ENCODE measurements around the gene ADRA2B.
"Not testable (repeated sequence)": the region's sequence is repeated elsewhere in the genome, so short reads cannot be mapped to it uniquely, and the experiment has no call there.

Gene ADRA2B

DNA sequence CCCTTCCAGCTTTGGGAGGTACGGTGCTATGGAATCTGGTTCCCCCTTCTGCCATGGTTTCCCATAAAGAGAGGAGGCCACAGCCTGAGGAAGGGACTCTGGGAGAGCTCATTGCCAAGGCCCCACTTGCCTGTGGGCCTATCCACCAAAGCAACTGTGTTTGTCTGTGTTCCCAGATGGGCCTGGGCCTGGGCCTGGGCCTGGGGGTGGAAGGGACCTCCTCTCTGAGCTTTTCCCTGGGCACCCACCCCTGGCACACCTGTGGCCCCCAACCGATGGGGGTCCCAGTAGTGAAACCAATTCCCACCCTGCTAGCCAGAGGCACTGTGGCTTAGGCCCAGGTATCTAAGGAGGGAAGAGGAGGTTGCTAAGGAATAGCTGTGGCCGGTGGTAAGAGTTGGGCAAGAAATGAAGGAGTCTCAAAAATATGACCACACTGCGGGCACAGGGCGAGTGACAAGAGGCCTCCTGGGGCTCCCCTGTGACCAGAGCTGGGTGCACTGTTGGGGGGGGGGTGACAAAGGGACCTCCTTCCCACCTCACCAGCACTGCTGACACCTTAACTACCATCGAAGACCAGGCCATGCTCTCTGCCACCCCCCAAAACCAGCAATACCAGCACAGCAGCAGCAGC is 33.8 kb upstream of the ADRA2B start:
- DNase-seq (ENCODE audit: low read depth): no peak

- DNase-seq (ENCODE audit: low read depth): peak; percentile 46
These were observed 32.2 kb upstream of the ADRA2B start for GRCh38 chr2:96148410-96149217.

- DNase-seq (ENCODE audit: low read depth): no peak
These were observed 31.3 kb upstream of the ADRA2B start for GRCh38 chr2:96147593-96148201.

DNA sequence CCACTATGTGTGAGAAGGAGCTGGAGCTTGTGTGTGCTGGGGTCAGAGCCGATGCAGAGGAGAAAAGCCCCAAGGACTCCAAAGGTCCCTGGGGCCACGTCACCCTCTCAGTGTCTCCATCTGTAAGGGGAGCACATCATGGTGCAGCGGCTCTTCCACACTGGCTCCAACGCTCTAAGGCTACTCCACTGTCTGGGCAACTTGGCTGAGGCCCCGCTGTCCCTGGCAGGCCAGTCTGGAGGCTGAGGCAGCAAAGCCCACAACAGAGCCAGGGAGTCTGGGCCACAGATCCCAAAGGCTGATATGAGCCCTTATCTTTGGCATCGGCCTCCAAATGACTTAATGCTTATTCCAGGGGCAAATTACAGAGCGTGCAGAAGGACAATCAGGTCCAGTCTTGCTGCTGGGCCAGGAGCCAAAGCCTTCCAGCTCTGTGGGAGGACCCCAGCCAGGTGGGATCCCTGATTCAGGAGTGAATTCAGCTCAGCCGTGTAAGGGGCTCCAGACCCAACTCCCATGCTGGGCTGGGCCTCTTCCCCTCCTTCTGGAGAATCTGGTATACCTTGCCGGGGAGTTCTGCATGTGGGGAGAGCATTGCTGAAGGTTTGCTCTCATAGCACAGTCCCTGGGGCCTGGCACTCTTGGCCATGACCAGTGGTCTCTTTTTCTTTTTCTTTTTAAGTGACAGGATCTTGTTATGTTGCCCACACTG is 30.7 kb upstream of the ADRA2B start:
- DNase-seq (ENCODE audit: low read depth): no peak

- DNase-seq (ENCODE audit: low read depth): no peak
These were observed 29.9 kb upstream of the ADRA2B start for GRCh38 chr2:96146153-96146880.

DNA sequence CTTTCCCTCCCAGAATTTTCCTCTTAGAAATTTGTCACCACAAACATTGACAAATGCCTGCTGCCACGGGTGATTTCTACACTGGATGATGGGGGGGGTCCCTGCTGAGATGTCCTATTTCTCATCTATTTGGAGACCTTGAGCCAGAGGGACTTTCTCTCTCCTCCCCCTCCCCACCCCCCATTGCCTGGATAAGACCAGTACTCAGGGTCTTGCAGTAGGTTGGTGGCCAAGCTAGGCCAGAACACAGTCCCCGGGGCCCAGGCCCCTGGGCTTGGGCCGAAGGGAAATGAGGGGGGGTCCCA is 29.4 kb upstream of the ADRA2B start:
- DNase-seq (ENCODE audit: low read depth): no peak

DNA sequence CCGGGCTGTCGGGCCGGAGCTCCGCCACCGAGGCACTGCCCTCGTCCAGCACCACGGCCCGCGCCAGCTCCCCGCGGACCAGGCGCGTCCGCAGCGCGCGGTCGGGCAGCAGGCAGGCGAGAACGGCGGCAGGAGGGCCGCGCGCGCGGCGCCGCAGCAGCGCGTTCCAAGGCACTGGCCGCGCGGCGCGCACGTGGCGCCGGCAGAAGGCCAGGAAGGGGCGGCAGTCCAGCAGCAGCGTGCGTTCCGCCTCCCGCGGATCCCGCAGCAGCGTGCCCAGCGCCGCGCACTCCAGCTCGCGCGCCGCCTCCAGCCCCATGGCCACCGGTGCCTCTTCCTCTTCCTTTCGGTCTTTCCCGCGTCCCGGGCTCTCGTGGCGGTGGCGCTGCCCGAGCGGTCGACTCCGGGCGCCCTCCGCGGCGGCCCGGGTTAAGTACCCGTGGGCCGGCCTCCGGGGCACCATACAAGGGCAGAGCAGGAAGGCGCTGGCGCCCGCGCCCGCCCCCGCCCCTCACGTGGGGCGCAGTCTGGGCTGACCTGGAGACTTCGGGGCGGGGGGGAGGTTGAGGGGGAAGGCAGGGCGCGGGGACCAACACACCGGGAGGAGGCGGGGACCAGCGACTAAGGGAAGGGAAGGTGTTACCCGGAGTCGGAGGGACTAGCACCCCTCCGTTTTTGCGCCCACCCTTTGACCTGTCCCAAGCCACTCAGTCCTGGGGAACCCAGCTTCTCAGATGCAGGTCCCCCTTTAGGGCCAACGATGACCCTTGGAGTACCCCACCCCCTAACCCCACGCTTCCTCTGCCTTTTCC is 28.9 kb upstream of the ADRA2B start, which contains the start of gene DUSP2:
DUSP2 (minus strand) TSS at position 405 of the 812 bp plus-strand sequence; CDS start at position 319, 86 bp downstream.
- no peak for DNase-seq (ENCODE audit: low read depth)

GRCh38 chr2:96144481-96145035 is 28.2 kb upstream of the ADRA2B start:
- no peak for DNase-seq (ENCODE audit: low read depth)

DNA sequence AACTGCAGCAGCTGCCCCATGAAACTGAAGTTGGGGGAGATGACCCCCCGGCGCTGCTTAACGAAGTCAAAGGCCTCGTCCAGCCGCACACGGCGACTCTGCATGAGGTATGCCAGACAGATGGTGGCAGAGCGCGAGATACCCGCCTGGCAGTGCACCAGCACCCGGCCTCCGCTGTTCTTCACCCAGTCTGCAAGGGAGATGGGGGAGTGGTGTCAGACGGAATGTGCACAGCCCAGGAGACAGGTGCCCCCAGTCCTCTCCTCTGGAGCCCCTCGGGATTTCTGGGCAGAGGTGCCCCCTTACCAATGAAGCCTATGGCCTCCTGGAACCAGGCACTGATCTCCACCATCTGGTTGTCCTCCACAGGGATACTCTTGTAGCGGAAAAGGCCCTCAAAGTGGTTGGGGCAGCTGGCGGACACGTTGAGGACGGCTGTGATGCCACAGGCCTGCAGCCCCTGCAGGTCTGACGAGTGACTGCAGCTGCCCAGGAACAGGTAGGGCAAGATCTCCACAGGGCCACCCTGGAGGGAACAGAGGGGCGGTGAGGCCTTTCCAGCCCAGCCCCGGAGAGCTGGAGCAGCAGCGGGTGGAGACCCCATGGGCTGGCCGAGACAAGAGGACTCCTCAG is 27.6 kb upstream of the ADRA2B start:
- no peak for DNase-seq (ENCODE audit: low read depth)

- DNase-seq (ENCODE audit: low read depth): no peak
These were observed 27.0 kb upstream of the ADRA2B start for GRCh38 chr2:96143231-96143847.

DNA sequence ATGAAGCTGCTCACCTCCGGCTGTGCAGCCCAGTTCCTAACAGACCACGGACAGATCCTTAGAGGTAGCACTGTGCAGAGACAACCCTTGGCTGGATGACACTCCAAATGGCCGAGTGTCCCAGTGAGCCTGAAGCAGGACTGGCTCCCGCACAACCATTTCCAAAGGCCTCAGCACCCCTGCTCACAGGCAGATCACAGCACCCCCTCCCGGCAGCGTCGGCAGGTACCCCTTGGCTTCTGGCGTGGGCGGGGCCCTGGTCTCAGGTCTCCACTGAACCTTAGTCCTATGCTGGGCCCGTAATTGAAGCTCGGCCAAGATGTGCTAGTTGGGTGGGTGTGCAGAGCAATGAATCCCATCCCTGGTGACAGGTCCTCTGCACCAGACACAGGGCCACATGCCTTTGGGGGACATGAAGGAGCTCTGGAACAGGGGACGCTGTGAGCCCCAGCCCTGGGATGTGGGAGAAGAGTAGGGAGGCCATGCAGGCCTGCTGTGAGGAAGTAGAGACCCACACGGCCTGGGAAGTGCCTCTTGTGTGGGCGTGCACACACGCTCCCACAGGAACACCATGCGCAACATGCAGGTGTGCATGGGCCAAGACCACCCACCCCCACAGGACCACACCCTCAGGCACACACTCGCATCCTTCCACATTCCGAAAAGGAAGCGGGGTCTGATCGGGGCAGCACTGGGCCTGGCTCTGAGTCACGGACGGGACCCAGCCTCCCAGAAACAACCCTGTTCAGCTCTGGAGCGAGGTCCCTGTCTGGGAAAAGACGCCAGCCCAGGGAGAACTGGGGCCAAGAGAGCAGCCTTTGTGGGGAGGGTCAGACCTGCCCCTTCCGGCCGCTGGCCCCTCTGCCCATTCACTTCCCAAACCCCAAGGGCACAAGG is 26.1 kb upstream of the ADRA2B start:
- no peak for DNase-seq (ENCODE audit: low read depth)

DNA sequence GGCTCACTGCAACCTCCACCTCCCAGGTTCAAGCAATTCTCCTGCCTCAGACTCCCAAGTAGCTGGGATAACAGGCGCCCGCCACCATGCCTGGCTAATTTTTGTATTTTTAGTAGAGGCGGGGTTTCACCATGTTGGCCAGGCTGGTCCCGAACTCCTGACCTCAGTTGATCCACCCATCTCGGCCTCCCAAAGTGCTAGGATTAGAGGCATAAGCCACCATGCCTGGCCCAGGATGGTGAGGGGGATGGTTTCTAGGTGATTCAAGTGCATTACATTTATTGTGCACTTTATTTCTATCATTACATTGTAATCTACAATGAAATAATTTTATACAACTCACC is 25.2 kb upstream of the ADRA2B start:
- DNase-seq (ENCODE audit: low read depth): not testable (repeated sequence)

DNA sequence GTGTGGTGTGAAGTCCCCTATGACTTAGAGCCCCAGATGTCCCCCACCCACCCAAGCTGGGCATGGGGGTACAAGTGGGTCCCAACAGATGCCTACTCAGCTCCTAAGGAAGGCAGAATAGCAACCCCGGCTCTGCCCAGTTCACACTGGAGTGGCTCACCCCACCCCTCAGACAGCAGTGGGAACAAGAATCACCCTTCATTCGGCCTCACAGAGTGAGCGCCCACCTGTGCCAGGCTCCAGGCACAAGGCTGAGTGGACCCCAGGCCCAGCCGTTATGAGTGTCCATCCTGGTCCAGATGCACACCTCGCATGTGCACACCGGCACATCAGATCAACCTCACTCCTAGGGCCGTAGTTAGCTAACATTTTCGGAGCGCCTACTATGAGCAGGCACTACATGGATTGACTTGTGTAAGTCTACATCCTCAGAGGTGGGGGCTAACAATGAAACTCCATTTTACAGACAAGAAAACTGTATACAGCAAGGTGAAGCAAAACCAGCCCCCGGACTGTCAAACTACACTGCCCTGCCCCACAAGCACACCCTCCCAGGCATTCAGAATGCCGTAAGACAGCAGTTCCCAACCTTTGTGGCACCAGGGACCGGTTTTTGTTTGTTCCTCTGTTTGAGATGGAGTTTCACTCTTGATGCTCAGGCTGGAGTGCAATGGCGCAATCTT is 24.7 kb upstream of the ADRA2B start:
- DNase-seq (ENCODE audit: low read depth): no peak

DNA sequence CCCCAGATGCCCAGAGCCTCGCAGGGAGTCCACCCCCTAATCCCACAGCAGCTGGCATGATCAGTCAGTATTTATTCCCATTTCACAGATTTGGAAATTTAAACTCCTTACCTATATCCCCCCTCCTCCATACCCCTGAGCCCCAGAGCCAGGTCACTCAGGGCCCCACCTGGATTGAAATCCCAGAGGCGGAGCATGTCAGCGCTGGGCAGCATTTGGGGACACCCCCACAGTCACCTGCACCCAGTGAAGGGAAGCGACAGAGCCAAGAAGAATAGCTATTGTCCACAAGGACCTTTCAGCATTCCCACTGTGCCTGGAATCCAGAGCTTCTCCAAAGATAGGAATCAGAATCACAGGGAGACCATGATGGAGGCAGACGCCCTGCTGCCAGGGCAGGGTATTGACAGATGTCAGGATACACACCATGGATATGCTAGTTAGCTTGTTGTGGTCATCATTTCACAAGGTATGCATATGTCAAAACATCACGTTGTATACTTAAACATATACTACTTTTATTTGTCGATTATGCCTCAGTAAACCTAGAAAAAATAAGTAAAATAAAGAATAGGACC is 22.9 kb upstream of the ADRA2B start:
- no peak for DNase-seq (ENCODE audit: low read depth)

GRCh38 chr2:96138179-96139145 is 22.1 kb upstream of the ADRA2B start, which contains the start of gene ASTL:
ASTL (minus strand) TSS chr2:96138502; CDS start chr2:96138436, 66 bp downstream.
- DNase-seq (ENCODE audit: low read depth): no peak

GRCh38 chr2:96137321-96138178 is 21.2 kb upstream of the ADRA2B start:
- DNase-seq (ENCODE audit: low read depth): no peak

Data from non-pigmented ciliary epithelial cell (primary cell).